Epithelial cell of esophagus (primary cell): ENCODE results near the gene APOBEC3G.

Experiments
- DNase-seq: peaks from one replicate; pipeline ENCODE4 v3.0.0; 2010; ENCODE audit warnings: low read depth
- H3K4me3 ChIP-seq: 2 replicates; pipeline ENCODE4 v1.5.1; 2011; ENCODE audit warnings: mild to moderate bottlenecking, low read length, control low read depth
- TF ChIP-seq, protein P1 (sequence below): IDR thresholded peaks from 2 replicates; pipeline ENCODE4 v1.5.1; 2011; ENCODE audit warnings: low read depth, mild to moderate bottlenecking, low read length, control low read depth, inconsistent platforms; ENCODE audit not compliant: insufficient read depth; ENCODE audit errors: missing control alignments

The APOBEC3G gene

DNA sequence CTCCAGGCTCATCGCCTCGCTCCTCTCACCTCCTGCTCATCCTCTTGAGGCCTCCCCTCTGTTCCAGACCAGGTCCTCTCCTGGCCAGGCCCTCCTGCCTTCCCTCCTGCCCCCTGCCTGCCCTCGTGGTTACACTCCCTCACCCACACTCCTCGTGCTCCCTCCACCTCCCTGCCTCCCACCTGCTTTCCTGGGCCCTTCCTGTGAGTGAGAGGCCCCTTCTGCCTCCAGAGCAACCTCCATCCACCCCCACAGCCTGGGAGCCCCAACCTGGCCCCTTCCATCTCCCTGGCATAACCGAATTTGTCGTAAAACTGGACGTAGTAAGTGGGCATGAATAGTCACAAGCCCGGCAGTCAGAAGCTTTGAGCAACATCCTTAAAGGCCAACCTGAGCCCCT is 4.5 kb downstream of the APOBEC3G start:
- no peak overlapping the region for H3K4me3 ChIP-seq
- TF ChIP-seq, protein P1, sequence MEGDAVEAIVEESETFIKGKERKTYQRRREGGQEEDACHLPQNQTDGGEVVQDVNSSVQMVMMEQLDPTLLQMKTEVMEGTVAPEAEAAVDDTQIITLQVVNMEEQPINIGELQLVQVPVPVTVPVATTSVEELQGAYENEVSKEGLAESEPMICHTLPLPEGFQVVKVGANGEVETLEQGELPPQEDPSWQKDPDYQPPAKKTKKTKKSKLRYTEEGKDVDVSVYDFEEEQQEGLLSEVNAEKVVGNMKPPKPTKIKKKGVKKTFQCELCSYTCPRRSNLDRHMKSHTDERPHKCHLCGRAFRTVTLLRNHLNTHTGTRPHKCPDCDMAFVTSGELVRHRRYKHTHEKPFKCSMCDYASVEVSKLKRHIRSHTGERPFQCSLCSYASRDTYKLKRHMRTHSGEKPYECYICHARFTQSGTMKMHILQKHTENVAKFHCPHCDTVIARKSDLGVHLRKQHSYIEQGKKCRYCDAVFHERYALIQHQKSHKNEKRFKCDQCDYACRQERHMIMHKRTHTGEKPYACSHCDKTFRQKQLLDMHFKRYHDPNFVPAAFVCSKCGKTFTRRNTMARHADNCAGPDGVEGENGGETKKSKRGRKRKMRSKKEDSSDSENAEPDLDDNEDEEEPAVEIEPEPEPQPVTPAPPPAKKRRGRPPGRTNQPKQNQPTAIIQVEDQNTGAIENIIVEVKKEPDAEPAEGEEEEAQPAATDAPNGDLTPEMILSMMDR: no peak
- no peak for DNase-seq

DNA sequence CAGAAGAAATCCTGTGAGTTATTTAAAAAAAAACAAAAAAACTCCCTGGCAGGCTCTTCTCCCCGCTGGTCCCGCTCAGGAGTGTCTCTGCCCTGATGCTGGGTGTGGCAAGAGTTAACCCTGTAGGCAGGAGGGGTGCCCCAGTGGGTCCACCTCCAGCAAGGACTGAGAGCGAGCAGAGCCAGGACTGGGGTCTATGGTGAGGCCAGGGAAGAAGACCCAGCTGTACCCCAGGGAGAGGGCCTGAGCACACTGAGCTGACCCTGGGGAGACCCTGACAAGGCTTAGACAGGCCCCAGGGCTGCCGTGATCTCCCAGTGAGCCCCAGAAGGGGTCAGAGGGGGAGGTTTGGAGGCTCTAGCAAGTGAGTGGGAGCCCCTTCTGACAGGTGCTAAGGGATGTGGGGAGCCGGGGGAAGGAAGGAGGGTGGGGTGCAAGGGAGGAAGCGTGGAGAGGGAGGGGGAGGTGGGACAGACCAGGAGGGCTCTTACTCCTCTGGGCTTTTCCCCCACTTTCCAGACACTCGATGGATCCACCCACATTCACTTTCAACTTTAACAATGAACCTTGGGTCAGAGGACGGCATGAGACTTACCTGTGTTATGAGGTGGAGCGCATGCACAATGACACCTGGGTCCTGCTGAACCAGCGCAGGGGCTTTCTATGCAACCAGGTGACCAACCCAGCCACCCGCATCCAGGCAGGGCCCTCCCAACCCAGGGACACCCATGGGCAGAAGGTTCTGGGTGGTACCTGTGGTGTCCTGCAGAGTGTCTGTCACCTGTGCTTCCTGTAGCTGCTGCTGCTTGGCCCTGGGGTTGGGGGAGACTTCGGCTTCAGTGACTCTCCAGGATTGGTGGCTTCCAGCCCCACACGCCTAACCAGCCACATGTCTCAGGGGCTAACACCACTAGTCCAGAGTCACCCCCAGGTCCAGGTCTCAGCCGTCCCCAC is 6.4 kb downstream of the APOBEC3G start:
- TF ChIP-seq, protein P1: no peak
- H3K4me3 ChIP-seq: no peak overlapping the region
- DNase-seq: no peak

DNA sequence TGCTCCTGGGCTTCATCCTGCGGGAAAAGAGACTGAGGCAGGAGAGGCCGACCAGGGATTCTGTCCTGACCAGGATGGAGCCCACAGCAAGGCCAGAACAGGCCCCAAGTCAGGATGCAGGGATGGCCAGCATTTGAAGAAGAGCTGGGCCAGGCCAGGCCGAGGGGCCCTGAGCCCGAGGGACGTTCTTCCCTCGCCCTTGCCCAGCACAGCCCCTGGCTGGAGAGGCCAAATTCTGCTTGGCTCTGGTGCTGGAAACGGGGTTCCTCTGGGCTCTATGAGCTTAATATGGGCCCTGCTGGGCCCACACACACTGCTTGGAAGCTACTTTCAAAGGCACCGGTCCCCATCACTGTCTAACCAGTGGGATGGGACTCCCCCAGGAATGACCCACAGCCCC is 7.6 kb downstream of the APOBEC3G start:
- no peak for DNase-seq
- TF ChIP-seq, protein P1: no peak
- no peak overlapping the region for H3K4me3 ChIP-seq

DNA sequence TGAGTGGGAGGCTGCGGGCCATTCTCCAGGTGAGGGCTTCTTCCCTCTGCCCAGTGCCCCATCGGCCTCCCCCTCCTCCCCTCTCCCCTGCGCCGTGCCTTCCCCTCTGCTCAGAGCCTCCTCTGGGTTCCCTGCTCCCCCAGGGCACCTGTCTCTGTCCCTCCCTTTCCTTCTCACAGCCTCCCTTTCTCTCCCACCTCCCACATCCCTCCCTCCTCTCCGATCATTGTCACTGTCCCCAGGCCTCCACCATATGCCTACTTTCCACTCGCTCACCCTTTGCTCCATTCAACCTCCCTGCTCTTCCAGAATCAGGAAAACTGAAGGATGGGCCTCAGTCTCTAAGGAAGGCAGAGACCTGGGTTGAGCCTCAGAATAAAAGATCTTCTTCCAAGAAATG is 10.0 kb downstream of the APOBEC3G start:
- no peak overlapping the region for H3K4me3 ChIP-seq
- TF ChIP-seq, protein P1: no peak

DNA sequence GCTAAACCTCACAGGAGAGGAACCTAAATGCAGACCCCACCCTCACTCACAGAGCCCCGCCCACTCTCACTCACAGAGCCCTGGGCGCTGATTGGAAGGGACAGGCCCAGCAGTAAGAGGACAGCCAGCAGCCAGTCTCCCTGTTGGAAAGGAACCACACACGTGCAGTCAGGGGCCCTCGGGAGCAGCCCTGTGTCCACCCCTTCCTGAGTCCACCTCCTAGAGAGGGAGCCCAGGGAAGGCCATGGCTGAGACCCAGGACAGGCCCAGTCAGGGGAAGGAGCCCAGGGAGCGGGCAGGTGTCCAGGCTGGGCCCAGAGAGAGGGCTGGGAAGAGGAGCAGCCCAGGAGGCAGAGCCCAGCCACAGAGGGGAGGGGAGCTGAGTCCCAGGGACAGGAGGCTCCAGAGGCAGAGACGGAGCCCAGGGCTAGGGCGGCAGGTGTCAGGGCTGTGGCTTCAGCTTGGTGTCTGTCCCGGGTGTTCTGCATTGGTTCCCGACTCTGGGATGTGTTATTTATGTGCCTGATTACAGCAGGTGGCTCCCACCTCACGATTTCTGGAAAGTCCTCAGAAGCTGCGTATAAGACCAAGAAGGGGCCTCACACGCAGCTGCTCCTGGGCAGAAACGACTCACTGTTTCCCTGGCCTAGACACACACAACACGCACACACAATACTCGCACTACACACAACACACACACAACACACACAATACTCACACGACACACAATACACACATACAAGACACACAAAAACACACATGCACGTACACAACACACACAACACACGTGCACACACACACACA is 11.0 kb downstream of the APOBEC3G start:
- TF ChIP-seq, protein P1: no peak
- no peak overlapping the region for H3K4me3 ChIP-seq
- DNase-seq: no peak

More for the DNA sequence above, 10.0 kb downstream of the APOBEC3G start:
- DNase-seq: no peak

DNA sequence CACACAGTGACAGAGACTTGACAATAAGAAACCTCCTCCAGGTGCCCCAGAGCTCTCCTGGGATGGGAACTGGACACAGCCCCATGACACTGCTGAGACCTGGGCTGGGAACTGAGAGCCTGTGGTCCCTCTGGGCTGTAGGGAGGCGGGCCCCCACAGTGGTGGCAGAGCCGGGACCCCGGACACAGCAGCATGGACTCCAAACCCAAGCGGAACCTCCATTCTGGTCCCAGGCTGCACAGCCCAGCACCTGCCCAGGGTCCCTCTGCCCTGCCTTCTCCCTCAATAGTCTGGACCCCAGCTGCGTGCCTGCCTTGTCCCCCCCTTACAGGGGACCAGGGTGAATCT is 11.6 kb downstream of the APOBEC3G start:
- TF ChIP-seq, protein P1: no peak
- DNase-seq: no peak
- no peak overlapping the region for H3K4me3 ChIP-seq
